DMS79 treated with DMSO at 0.1 percent for 48 hours (cell line): ENCODE data around the gene TSPAN16.
A peak's percentile ranks its signal among the peaks of the same experiment; 100 is the strongest.
"Not testable (repeated sequence)": the region's sequence is repeated elsewhere in the genome, so short reads cannot be mapped to it uniquely, and the experiment has no call there.

Experiments
- DNase-seq: peaks from one replicate; lab custom pipeline; 2025; lab: John Stamatoyannopoulos, UW

The TSPAN16 gene

GRCh38 chr19:11346104-11346940, 50.4 kb downstream of the TSPAN16 start, which contains the start of the genes CCDC159 and TMEM205:
CCDC159 (plus strand) TSS chr19:11346519; CDS start chr19:11346607, 88 bp downstream.
TMEM205 (minus strand) TSS chr19:11346268; CDS start chr19:11345619, 649 bp downstream.
- peak; percentile 98 for DNase-seq

DNA sequence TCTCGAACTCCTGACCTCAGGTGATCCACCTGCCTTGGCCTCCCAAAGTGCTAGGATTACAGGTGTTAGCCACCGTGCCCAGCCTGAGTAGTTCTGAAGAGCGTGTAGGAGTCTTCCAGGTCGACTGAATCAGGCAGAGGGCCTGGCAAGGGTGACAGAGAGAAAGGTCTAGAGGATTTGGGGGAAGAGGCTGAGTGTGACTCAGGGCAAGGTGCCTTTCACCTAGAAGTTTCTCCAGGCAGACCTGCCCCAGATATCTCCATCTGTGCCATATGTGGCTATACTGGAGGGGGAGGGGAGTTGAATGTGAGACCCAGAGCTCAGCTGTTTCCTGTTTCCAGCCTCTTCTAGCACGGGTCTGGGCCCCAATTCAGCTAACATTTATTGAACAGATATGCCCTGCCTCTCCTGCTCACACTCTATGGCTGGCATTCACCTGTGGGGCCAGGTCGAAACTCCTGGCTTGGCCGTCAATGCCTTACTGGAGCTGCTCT, 51.6 kb downstream of the TSPAN16 start:
- no peak for DNase-seq

DNA sequence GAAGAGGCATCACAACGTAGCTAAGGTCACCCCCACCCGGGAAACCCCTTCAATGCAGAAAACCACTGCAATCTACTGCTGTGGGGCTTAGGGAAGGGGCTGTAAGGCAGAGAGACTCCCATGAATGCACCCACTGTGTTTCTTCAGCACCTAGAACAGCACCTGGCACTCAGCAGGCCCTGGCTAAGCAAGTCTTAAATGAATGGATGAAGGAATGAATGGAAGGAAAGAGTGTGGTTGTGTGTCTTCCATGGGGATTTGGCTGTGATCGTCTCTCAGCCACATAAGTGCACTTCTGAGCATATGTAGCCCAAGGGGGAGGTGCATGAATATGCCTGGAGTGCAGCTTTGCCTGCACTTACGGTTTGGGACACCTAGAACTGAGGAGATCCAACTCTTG, 53.2 kb downstream of the TSPAN16 start:
- no peak for DNase-seq

DNA sequence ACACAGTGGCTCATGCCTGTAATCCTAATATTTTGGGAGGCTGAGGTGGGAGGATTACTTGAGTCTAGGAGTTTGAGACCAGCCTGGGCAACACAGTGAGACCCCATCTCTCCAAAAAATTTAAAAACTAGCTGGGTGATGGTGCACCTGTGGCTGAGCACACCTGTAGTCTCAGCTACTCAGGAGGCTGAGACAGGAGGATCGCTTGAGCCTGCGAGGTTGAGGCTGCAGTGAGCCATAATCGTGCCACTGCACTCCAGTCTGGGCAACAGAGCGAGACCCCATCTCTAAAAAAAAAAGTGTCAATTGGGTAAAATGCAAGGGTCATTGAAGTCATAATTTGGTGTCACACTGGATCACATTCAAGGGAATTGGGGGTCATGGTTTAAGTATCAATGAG, 58.1 kb downstream of the TSPAN16 start:
- not testable (repeated sequence) for DNase-seq

DNA sequence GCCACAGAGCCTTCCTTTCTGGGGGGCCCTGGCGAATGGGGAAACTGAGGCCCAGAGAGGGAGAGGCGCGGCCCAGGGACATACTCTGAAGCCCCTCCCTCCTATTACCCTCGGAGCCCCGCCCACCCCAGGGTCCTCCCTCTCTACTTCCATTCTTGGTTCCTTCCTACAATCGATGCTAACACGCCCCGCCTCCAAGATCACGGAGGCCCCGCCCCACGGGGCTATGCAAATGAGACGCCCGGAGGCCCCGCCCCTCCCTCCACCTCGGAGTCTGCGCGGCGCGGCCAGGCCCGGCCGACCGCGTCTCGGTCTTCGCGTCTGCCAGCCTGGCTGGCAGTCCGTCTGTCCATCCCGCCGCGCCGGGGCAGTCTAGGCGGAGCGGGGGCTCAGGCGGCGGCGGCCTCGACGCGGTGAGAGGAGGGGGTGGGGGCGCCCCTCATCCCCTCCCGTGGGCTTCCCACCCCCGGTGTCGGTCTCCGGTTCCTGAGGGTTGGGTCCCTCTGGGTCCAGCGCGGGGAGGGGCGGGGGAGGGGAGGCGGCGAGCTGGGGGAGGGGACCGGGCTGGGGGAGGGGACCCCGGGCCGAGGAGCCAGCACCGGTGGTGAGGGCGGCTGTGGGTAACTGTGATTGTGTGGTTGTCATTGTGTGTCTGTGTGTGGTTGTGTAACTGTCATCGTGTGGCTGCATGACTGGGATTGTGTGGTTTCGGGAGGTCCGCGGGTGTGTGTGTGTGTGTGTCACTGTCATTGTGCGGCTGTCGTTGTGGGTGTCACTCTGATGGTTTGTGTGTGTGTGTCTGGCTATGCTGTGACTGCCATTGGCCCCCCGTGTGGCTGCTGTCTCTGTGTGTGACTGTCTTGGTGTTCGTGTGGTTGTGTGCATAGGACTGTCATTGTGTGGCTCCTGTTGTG, 59.5 kb downstream of the TSPAN16 start, which contains the start of gene PLPPR2:
TSS of gene PLPPR2 (plus strand) at position 273 of the 914 bp plus-strand sequence. CDS start 2,242 bp downstream, outside the sequence.
- DNase-seq = peak; percentile 44

DNA sequence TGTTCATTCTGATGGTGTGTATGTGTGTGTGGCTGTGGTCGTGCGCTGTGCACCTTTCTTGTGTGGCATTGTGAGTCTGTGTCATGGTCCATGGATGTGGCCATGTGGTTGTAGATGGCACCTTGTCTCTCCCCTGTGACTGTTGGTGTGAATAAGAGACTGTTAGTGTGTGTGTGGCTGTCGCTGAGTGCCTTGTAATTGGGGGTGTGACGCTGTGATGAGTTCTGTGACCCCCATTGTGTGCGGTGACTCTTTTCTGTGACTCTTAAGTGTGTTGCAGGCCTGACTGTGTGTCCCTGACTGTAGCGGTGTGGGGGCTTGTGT, 60.1 kb downstream of the TSPAN16 start:
- no peak for DNase-seq

DNA sequence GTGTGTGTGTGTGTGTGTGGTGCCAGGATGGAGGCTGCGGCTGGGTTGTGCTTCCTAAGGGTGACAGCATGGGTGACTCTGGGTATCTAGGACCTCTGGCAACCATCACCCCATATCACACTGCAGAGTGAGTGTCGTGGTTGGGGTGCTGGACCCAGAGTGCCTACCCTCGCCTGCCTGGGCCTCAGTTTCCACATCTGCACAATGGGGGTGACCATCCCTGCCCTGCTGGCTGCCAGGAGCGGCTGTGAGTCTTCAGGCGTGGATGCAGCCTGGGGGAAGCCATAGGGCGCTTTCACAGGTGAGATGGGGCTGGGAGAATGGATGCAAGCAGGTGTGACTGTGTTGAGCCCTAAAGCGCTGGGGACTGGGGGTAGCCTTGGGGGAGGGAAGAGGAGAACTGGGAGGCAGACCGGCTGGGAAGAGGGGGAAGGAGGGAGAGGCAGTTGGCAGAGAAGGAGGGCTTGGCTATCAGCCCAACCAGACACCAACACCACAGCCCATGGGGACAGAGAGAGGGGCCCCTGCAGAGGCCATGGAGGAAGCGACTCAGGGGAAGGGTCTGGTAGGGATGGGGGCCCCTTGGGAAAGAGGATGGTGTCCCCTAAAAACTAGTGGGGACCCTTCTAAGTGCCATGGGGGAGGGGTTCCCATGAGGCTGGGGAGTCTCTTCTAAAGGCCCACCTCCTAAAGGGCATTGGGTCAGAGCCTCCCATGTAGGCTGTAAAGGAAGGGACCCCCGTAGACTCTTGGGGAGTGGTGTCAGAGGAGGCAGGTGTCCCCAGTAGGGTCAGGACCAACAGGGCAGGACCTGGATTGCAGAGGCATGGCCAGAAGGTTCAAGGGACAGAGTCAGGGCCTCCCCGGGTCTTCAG, 61.0 kb downstream of the TSPAN16 start:
- no peak for DNase-seq

GRCh38 chr19:11359421-11359820, 63.5 kb downstream of the TSPAN16 start:
- DNase-seq = no peak

DNA sequence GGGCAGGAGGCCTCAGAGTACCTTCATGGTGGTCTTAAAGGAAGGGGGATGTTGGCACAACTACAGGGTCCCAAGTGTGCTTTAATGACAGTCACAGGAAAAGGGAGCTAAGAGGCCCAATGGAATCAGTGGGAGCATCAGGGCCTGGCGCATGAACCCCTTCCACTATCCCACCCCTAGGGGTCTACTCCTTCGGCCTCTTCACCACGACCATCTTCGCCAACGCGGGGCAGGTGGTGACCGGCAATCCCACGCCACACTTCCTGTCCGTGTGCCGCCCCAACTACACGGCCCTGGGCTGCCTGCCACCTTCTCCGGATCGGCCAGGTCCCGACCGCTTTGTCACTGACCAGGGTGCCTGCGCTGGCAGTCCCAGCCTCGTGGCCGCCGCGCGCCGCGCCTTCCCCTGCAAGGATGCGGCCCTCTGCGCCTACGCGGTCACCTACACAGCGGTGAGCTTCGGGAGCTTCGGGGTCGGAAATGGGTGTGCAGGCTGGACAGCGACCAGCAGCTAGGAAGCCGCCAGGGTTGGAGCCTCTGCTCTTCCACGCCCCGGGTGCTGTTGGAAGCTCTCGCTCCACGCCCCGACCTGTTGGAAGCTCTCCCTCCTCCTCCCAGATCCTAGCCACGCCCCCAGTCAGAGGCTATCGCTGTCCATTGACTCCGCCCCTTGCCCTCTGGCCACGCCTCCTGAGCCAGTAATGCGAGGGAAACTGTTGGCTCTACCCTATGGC, 65.2 kb downstream of the TSPAN16 start:
- DNase-seq = no peak

- DNase-seq = no peak
Observed at GRCh38 chr19:11361771-11362731, 66.1 kb downstream of the TSPAN16 start.

GRCh38 chr19:11363881-11364280, 67.9 kb downstream of the TSPAN16 start:
- no peak for DNase-seq

DNA sequence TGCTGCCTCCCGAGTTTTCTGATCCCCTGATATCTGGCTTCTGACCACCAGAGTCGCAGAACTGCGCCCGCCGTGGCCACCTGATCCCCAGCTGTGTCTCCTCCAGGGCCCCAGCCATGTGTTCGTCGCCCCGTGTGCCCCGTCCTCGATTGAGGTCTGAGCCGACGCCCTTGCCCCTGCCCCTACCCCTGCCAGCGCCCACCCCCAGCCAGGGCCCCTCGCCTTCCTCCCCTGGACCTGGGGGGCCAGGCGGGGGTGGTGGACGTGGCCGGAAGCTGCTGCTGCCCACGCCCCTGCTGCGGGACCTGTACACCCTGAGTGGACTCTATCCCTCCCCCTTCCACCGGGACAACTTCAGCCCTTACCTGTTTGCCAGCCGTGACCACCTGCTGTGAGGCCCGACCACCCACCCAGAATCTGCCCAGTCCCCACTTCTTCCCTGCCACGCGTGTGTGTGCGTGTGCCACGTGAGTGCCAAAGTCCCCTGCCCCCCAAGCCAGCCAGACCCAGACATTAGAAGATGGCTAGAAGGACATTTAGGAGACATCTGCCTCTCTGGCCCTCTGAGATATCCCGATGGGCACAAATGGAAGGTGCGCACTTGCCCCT, 68.4 kb downstream of the TSPAN16 start:
- no peak for DNase-seq

GRCh38 chr19:11364935-11365334, 69.0 kb downstream of the TSPAN16 start:
- DNase-seq = no peak
